Measurements from ENCODE around the gene OLFML3. TPM values are rescaled to one million over a fixed set of nuclear protein-coding genes. Genes with fewer than 3 reads are reported as not detected.

Gene OLFML3
- total RNA-seq, 1 experiment from 2014 or later, result 104 TPM

- no peaks in the 10 kb centered on the region for H3K27me3 ChIP-seq
- no peaks in the 10 kb centered on the region for H3K9me3 ChIP-seq (replicated peaks)
- peaks cover 36% of the 10 kb centered on the region for H3K4me1 ChIP-seq
- no peak overlapping the region for H3K27ac ChIP-seq
- peaks cover 33% of the 10 kb centered on the region for H3K36me3 ChIP-seq
- no peak overlapping the region for H3K4me3 ChIP-seq
- no peak for DNase-seq
Measured at GRCh38 chr1:113975211-113975895, 3.9 kb upstream of the OLFML3 start.

- peak; percentile 72 to 83 for DNase-seq
- peaks cover 20% of the 10 kb centered on the region for H3K36me3 ChIP-seq
- H3K27me3 ChIP-seq, result no peaks in the 10 kb centered on the region
- peak overlapping the region; percentile 26 for H3K27ac ChIP-seq
- H3K4me3 ChIP-seq, result no peak overlapping the region
- H3K9me3 ChIP-seq (replicated peaks), result no peaks in the 10 kb centered on the region
- peaks cover 36% of the 10 kb centered on the region for H3K4me1 ChIP-seq
Measured at GRCh38 chr1:113976609-113977278, 2.5 kb upstream of the OLFML3 start.

- Histone ChIP-seq H3K36me3 (peaks cover 10% of the 10 kb centered on the region; the same call in 1 of the 2 replicates), H3K27ac (no peak overlapping the region), H3K4me3 (no peak overlapping the region), H3K9me3 (replicated peaks) (no peaks in the 10 kb centered on the region), H3K27me3 (no peaks in the 10 kb centered on the region), H3K4me1 (peaks cover 43% of the 10 kb centered on the region)
- no peak for DNase-seq
Measured at GRCh38 chr1:113977906-113978305, 1.4 kb upstream of the OLFML3 start.

- H3K27ac ChIP-seq, result peak overlapping the region; percentile 90
- peaks cover 61% of the 10 kb centered on the region for H3K4me1 ChIP-seq
- peak; percentile 73 to 83 for DNase-seq
- H3K27me3 ChIP-seq, result no peaks in the 10 kb centered on the region
- peak overlapping the region; percentile 53 for H3K4me3 ChIP-seq
- no peaks in the 10 kb centered on the region; the same call in 1 of the 2 replicates for H3K36me3 ChIP-seq
- no peaks in the 10 kb centered on the region for H3K9me3 ChIP-seq (replicated peaks)
Measured at GRCh38 chr1:113980110-113980509, 836 bp downstream of the OLFML3 start.

GRCh38 chr1:113981962-113982931, 3.0 kb downstream of the OLFML3 start:
- Histone ChIP-seq H3K27ac (peak overlapping the region; percentile 84), H3K27me3 (no peaks in the 10 kb centered on the region), H3K36me3 (no peaks in the 10 kb centered on the region), H3K4me1 (peaks cover 44% of the 10 kb centered on the region), H3K9me3 (replicated peaks) (no peaks in the 10 kb centered on the region), H3K4me3 (peak overlapping the region; percentile 38)
- peak; percentile 22 to 43 for DNase-seq

GRCh38 chr1:113982949-113983348, 3.7 kb downstream of the OLFML3 start:
- Histone ChIP-seq H3K4me3 (peak overlapping the region; percentile 38), H3K9me3 (replicated peaks) (no peaks in the 10 kb centered on the region), H3K27me3 (no peaks in the 10 kb centered on the region), H3K4me1 (peaks cover 36% of the 10 kb centered on the region), H3K36me3 (no peaks in the 10 kb centered on the region), H3K27ac (peak overlapping the region; percentile 84)
- DNase-seq, result peak in 1 of 2 experiments; percentile 11

- Histone ChIP-seq H3K9me3 (replicated peaks) (no peaks in the 10 kb centered on the region), H3K4me3 (peak overlapping the region; percentile 38), H3K27me3 (no peaks in the 10 kb centered on the region), H3K27ac (peak overlapping the region; percentile 84), H3K36me3 (no peaks in the 10 kb centered on the region), H3K4me1 (peaks cover 36% of the 10 kb centered on the region)
- peak; percentile 88 to 93 for DNase-seq
Measured at GRCh38 chr1:113983391-113983790, 4.1 kb downstream of the OLFML3 start.

- H3K4me3 ChIP-seq, result peak overlapping the region; percentile 38
- no peaks in the 10 kb centered on the region for H3K36me3 ChIP-seq
- peaks cover 33% of the 10 kb centered on the region for H3K4me1 ChIP-seq
- no peaks in the 10 kb centered on the region for H3K27me3 ChIP-seq
- H3K27ac ChIP-seq, result peak overlapping the region; percentile 84
- no peaks in the 10 kb centered on the region for H3K9me3 ChIP-seq (replicated peaks)
- DNase-seq, result no peak
Measured at GRCh38 chr1:113983826-113984225, 4.6 kb downstream of the OLFML3 start.

- peak overlapping the region; percentile 38; the same call in 1 of the 2 replicates for H3K4me3 ChIP-seq
- peak; percentile 82 to 92 for DNase-seq
- H3K4me1 ChIP-seq, result peaks cover 33% of the 10 kb centered on the region
- H3K27ac ChIP-seq, result peak overlapping the region; percentile 84
- no peaks in the 10 kb centered on the region for H3K27me3 ChIP-seq
- H3K36me3 ChIP-seq, result no peaks in the 10 kb centered on the region
- H3K9me3 ChIP-seq (replicated peaks), result no peaks in the 10 kb centered on the region
Measured at GRCh38 chr1:113984710-113985109, 5.4 kb downstream of the OLFML3 start.

- H3K27me3 ChIP-seq, result no peaks in the 10 kb centered on the region
- H3K4me3 ChIP-seq, result no peak overlapping the region
- no peaks in the 10 kb centered on the region for H3K9me3 ChIP-seq (replicated peaks)
- no peaks in the 10 kb centered on the region for H3K36me3 ChIP-seq
- no peak for DNase-seq
- H3K4me1 ChIP-seq, result peaks cover 36% of the 10 kb centered on the region
- H3K27ac ChIP-seq, result no peak overlapping the region
Measured at GRCh38 chr1:113986802-113987201, 7.5 kb downstream of the OLFML3 start.

GRCh38 chr1:113987259-113987658, 8.0 kb downstream of the OLFML3 start:
- H3K9me3 ChIP-seq (replicated peaks), result no peaks in the 10 kb centered on the region
- no peak for DNase-seq
- no peak overlapping the region for H3K27ac ChIP-seq
- peaks cover 36% of the 10 kb centered on the region for H3K4me1 ChIP-seq
- no peak overlapping the region for H3K4me3 ChIP-seq
- H3K36me3 ChIP-seq, result no peaks in the 10 kb centered on the region
- no peaks in the 10 kb centered on the region for H3K27me3 ChIP-seq

- Histone ChIP-seq H3K4me1 (peaks cover 3% of the 10 kb centered on the region; the same call in 1 of the 2 replicates), H3K4me3 (no peak overlapping the region), H3K9me3 (replicated peaks) (peaks cover 4% of the 10 kb centered on the region; the same call in 1 of the 2 replicates), H3K27me3 (no peaks in the 10 kb centered on the region), H3K27ac (no peak overlapping the region), H3K36me3 (no peaks in the 10 kb centered on the region)
- DNase-seq, result no peak
Measured at GRCh38 chr1:113990530-113990929, 11.3 kb downstream of the OLFML3 start.

- H3K27me3 ChIP-seq, result no peaks in the 10 kb centered on the region
- peaks cover 3% of the 10 kb centered on the region; the same call in 1 of the 2 replicates for H3K4me1 ChIP-seq
- no peaks in the 10 kb centered on the region for H3K36me3 ChIP-seq
- H3K9me3 ChIP-seq (replicated peaks), result peaks cover 6% of the 10 kb centered on the region; the same call in 1 of the 2 replicates
- no peak overlapping the region for H3K27ac ChIP-seq
- no peak overlapping the region for H3K4me3 ChIP-seq
- no peak for DNase-seq
Measured at GRCh38 chr1:113990961-113991360, 11.7 kb downstream of the OLFML3 start.

GRCh38 chr1:113991467-113991997, 12.3 kb downstream of the OLFML3 start:
- DNase-seq, result no peak
- Histone ChIP-seq H3K4me1 (peaks cover 3% of the 10 kb centered on the region; the same call in 1 of the 2 replicates), H3K27me3 (no peaks in the 10 kb centered on the region), H3K36me3 (no peaks in the 10 kb centered on the region), H3K4me3 (no peak overlapping the region), H3K27ac (no peak overlapping the region), H3K9me3 (replicated peaks) (peaks cover 6% of the 10 kb centered on the region; the same call in 1 of the 2 replicates)
